NCI-H2107 treated with DMSO at 0.1 percent for 48 hours (cell line): ENCODE results near the gene DUSP10.

Experiments
- DNase-seq: peaks from one replicate; lab custom pipeline; 2025; ENCODE audit not compliant: unreplicated experiment; lab: John Stamatoyannopoulos, UW

Gene DUSP10

DNA sequence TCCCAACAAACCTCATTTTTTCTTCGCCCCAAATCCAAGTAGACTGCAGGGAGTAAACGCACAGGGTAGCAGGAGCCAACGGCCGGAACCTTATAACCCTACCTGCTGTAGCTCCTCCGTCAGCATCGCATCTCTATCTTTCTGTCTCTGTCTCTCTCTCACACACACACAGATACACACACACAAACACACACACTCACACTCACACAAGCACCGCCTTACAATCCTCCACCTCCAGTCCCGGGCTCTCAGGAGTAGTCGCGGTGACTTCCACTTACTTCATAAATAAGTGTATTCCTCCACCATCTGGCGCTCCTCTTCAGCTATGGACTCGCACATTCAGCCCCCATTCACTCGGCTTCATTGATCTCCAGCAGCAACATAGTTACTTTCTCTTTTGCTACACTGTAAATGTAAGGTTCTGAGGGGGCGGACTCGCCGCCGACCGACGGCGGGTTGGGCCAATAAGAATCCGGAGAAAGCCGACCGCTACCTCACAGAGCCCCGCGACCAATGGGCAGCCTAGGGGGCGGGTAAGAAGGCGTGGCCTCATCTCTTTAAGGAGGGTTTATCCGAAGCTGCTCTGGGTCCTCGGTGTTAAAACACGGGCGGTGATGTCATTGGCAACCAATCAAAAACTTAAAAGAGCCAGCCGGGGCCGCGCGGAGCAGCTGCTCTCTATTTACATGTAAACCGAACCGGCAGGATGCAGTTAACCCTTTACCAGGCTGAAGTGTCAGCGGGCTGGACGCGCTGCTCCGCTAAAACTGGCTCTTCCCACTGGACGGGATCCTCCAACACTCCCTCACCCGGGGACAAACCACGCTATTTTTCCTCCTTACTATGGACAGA is at the start of gene DUSP10:
Gene DUSP10, minus strand, starts transcription at position 387 of the 852 bp plus-strand sequence. CDS start 2,345 bp downstream, outside the sequence.
- peak; percentile 99 for DNase-seq

DNA sequence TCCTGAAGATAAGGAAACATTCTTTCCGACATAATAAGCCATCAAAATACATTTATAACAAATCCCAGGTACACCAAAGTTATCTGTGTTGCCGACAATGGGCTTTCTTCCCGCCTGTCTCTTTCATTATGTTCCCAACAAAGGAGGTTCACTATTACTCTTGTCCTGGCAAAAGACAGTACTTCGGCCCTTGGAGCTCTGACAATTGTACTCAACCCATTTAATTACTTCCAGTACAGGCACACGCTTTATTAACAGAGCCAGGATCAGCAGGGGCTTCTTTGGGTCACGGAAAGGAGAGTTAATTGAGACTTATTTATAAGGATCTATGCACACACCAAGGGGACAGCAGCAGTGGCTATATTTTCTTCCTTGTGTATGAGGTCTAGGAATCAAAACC is 46.6 kb upstream of the DUSP10 start:
- DNase-seq: no peak

DNA sequence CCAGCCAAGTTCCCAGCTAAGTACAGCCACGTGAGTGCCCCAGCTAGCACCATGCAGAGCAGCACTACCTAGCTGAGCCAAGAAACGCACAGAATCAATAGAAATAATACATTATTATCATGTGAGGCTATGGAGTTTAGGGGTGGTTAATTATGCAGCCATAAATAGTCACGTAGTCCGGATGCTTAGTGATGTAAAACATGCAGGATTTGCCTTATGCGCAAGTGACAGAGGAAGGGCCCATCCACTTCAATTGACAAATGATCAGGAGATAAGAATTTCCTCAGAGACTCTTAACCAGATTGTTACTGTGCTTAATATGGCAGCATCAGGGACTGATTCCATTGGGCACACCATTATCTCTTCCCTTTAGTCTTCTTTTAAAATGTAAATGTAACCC is 44.8 kb upstream of the DUSP10 start:
- no peak for DNase-seq

DNA sequence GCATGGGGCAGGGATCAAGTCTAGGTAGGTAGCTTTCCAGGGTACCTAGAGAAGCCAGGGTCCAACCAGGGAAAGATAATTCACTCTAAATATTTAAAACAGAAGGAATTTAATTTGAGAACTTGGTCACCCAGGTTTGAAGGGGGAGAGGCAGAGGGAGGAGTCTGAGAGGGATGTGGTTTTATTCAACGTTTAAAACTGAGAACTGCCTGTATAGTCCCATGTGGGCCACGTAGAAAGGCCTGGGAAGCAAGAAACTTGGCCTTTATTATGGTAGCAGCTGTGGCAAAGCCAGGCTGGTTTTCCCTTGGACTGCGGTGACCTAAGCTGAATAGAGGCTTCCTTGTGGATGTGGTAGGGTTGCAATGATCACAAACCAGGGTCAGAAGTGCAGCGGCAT is 42.0 kb upstream of the DUSP10 start:
- DNase-seq: no peak

DNA sequence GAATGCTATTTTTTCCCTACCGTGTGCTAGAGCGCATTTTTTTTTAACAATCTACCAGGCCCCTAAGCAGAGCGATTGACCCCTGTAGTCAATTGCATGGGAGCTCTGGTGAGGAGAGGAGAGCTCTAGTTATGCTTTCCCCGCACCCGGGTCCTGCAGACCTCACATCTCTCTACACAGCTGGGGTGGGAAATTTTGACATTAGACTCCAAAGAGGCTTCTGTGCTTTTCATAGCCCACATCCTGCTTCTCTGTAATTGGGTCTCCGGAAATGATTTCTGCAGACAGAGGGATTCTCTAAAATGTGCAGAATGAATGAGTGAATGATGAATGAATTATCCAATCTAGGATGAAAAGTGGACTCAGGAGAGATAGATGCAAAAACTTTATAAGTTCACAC is 41.5 kb upstream of the DUSP10 start:
- DNase-seq: no peak

DNA sequence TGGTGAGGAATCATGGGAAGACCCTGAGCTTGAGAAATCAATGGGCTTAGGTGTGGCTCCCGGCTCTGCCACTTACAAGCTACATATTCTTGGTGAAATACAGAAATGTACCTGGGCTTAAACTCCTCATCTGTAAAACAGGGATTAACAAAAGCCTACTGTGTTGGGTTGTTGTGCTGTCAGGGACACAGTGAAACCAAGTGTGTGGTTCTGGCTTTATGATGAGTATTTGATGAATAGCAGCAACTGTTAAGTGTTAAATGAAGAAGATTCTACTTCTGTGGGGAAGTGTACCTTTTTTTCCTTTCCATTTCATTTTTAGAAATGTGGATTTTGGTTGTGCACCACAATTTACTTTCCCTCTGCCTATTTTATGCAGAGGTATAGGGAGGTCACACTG is 41.1 kb upstream of the DUSP10 start:
- DNase-seq: no peak

DNA sequence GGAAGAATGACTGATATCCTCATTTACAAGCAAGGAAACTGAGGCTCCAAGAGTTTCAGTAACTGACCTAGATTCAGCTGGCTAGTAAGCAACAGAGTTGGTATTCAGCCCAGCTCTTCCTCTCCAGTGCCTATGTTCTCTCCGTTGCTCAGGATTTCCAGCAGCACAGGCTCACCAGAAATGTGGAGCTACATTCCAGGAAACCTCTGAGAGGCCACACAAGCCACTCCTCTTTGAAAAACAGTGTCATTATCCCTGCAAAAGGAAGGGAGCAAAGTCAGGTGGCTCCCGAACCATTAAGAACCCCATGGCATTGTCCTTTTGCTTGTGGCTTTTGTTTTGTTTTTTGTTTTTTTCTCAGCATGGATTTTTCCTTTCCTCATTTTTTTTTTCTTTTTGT is 40.6 kb upstream of the DUSP10 start:
- DNase-seq: peak; percentile 33

DNA sequence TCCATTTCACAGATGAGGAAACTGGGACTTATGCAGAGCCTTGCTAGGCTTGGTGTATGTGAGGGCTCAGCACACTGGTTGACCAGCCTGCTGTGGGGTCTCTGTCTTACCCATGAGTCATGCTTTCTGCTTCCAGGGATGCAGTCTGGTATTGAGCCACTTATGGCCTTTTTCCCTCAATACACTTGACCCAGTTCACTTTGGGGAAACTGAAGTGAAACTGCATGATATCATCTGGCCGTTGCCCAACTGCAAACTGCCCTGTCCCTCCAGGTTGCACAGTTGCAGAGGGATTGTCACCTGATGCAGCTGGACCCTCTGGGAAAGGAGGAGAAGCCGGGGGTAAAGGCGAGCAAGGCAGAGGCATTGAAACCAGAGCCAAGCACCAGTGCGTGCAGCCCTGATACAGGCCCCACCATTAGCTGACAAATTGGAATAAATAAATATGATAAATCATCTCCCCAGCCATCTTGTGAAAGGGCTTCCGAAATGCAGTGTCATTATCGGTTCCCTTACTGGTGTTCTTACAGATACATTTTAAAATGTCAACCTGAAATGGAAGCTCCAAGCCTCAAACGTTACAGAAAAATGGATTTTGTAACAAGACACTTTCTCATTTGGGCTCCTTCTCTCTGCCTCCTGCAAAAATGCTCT is 39.3 kb upstream of the DUSP10 start:
- DNase-seq: no peak

DNA sequence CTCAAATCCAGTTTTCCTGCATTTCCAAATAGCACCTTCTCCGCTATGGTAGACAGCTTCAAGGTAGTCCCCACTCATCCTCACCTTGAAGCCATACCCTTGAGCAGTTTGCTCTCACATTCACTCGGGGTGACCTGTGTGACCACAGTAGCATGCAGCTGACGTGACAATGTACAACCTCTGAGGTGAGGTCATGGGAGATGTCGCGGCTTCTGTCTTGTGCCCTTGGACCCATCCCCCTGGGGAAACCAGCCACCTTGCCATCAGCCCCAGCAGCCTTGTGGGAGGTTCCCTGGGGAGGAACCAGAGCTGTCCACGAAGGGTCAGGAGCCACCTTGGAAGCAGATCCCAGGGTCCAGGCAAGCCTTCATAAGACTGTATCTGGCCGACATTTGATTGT is 38.3 kb upstream of the DUSP10 start:
- DNase-seq: no peak

DNA sequence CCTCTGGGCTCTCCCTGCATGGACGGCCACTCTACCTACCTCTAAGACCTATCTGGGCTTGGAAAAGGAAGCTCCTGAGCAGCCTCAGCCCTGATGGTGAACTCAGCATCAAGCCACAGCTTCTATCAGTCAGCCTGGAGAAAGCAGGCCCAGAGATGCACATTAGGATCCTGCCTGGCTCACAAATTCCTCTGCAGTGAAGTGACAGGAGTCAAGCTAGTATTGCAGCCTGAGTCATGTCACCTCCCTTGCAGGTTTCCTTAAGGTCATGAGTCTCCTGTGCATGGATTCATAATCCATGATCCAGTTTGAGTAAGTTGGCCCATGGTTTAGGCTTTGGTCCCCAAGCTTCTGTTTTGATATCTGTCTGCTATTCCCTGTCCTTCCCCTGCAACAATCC is 37.9 kb upstream of the DUSP10 start:
- DNase-seq: no peak

DNA sequence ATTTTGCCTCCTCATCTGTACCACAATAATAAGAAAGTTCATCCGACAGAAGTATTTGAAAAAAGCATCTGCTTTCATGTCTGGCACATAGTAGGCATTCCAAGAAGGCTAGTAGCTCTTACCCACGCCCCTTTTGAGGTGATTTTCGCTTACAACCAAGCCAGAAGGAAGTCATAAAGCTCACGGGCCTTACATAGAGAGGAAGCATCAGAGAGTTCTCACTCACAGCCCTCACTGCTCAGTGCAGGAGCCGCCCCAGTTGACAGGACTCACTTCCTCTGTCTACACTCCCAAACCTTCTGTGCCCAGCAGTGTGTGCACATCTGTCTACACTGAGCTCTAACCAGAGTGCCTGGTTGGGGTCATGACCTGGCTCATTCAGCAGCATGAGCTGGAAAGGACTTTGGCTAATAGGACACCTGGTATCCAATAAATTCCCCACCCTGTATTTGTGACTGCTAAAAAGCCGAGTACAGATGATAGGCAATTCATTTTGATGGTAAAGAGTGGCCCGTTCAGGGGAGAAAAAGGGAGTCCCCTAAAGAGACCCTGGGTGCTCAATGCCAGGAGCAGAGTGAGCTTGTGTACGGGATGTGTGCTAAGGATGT is 36.8 kb upstream of the DUSP10 start:
- no peak for DNase-seq

DNA sequence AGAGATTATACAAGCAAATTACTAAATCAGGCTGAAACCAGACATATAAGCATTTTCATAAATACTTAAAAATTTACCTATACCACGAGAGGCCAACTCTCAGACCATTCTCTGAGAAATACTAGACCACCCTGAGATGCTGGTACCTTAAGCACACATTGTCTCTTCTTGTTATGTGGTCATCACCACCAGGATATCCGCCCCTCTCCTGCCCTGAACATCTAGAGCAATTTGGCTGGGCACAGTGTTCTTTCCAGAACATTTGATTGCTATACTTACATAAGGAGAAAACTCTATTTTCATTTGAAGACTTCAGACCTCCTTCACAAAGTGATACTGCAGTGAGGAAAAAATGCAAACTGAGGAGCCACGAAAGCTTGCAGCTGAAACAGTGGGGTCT is 36.2 kb upstream of the DUSP10 start:
- no peak for DNase-seq

DNA sequence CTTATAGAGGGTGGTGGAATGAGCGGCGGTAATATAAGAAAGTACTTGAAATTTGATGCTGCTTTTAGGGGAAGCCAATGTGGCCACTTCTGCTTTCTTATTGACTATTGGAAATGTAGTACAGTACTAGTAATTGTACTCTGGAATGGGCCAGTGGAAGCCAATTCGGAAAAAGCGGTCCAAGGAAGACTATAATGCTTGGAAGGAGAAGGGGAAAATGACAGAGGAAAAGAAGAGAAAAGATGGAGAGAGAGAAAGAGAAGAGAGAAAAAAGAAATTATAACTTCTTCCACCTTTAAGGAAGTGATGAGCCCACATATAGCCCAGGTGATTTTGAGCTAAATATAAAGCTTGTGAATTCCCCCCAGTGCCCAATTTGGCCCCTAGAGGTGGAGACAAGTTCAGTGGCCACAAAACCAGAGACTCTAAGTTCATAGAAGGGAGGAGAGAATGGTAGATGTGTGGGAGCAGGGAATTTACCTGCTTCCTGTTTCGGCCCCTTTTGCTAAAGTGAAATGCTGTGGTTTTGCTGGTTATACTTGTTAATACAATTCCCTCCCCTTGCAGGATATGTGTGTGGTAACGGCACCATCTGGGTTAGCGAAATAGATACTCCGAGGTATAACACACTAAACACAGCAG is 35.7 kb upstream of the DUSP10 start:
- DNase-seq: peak; percentile 14

DNA sequence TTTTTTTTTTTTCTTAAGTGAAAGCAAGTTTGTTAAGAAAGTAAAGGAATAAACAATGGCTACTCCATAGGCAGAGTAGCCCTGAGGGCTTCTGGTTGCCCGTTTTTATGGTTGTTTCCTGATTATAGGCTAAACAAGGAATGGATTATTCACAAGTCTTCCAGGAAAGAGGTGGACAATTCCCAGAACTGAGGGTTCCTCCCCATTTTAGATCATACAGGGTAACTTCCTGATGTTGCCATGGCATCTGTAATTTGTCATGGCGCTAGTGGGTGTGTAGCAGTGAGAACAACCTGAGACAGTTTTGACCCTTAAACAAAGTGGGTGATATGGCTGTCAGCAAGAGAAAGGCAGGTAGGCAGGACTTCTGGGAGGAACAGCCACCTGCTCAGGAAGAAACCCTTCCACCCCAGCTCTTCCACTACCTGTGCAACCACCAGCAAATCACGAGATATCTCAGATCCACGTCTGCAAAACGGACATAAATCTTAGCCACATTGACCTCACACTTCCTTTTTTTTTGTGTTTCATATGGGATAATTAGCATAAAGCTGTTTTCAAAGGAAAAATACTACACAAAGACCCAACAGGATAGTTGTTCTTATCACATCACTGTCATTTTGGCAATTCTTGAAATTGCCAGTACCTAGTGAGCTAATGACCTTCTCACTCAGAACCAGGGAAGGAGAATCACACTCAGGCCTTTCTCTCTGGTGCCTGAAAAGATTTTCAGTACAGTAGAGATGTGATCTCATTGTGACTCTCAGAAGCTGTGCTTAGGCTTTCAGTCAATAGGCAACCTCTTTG is 34.8 kb upstream of the DUSP10 start:
- DNase-seq: no peak

DNA sequence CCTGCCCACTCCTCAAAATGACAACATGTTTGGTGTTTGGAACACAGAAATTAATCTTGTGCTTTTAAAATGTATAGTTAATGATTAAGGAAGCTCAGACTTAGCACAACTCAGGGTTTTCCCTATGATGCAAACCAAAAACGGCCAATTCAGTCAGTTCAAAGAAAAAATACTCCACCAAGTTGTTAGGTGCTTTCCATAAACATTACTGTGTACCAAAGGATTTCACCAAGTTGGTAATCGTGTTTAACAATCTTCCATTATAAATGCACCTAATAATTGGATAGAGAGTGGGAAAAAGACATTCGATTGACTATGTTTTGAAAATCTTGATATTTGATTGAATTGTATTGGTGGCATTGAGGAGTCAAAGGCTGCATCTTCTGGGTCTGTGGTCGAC is 33.3 kb upstream of the DUSP10 start:
- DNase-seq: no peak

DNA sequence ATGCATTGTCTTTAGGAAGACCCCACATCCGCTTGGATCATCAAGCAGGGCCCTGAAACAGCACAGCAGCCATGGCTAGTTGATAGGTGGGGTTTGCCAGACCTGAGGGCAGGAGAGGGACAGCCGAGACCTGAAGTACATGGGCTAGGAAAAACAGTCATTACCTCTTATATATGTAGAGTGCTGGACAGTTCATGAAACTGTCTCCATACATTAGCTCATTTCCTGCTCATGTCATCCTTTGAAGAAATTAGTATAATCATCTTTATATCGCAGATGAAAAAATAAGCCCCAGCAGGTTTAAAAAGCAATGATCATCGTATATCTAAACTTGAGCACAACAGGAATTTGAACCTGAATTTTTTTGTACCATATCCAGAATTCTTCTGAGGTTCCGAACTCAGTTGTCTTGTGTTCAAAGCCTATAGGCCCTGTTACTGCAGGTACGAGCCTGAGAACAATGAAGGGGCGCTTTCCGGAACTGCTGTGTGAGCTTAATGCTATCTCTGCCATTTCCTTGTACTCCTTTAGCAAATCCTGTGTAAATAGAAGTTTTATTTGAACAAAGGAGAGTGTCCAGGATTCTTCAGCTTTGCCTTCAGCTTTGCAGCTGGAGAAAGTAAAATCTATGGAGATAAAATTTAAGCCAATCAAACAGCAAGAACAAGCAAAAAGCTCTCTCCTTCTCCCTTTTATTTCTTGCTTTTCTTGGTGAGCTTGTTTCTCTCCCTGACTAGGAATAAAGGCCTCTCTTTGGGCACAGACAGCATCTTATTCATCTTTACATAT is 32.4 kb upstream of the DUSP10 start:
- no peak for DNase-seq

DNA sequence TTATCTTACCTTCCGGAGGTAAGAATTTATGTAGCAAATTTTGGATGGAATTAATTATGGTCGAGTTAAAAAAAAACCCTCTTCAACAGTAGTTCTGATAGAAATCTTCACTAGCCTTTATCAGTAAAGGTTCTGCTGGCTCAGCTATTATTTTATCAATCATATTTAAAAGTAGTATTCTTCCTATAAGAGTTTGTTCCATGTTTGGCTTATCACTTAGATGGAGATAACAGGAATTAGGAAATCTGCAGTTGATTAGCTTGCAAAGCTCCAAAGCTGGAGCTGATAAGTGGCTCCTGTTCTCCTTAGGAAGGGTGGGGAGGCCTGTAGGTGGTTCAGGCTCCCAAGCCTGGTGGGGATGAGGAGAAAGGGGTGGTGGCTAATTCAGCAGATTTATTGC is 31.5 kb upstream of the DUSP10 start:
- no peak for DNase-seq

DNA sequence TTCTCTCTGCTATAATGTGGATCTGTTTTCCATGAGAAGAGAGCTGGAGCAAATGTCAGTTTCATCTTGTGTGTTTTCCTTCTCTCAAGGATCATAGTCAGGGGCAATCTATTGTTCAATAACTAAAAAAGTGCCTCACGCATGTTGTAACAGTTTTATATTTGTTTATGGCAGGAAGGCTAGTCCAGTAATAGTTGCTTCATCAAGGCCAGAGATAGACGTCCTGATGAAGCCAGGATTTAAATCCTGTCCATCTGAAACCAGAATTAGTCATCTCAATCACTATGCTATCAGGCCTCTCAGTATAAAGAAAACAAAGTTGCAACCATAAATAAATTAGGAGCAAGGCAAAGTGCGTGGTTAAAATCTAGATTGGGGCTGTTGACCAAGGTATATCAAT is 30.2 kb upstream of the DUSP10 start:
- no peak for DNase-seq

DNA sequence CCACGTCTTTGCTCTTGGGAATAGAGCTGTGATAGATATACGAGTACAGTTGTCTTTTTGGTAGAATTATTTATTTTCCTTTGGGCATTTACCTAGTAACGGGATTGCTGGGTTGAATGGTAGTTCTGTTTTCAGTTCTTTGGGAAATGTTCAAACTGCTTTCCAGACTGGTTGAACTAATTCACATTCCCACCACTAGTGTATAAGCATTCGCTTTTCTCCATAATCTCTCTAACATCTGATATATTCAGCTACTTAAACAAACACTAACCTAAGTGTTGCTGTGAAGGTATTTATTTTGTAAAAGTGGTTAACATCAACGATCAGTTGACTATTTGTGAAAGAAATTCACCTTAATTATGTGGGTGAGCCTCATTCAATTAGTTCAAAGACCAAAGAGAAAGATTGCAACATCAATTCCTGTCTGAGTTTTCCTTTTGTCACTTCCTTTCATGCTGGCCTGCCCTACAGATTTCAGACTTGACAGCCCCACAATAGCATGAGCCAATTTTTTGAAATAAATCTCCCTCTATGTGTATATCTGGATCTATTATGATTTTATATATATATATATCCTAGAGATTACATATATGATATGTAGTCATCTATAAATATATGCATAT is 26.7 kb upstream of the DUSP10 start:
- DNase-seq: no peak

DNA sequence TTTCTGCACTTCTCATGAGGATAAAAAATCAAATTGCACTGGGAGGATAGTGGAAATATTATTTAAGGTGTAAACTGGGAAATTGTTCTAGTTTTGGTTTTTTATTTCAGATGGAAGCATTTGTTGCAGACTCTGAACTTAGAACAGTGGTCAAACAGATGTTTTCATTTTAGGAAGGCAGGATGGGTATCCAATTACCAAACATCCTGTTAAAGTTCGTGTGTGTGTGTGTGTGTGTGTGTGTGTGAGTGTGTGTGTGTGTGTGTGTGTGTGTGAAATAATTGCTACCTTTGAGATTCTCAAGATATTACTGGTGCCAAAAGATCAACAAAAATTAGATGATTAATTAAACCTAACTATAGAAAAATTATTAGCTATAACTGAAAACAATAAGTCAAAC is 24.3 kb upstream of the DUSP10 start:
- no peak for DNase-seq
